GF-D8 (cell line): ENCODE data around the gene TRAF3.
"Not testable (repeated sequence)": the region's sequence is repeated elsewhere in the genome, so short reads cannot be mapped to it uniquely, and the experiment has no call there.

Experiments used
- DNase-seq: peaks from one replicate; lab custom pipeline; 2025; lab: John Stamatoyannopoulos, UW

TRAF3 gene

DNA sequence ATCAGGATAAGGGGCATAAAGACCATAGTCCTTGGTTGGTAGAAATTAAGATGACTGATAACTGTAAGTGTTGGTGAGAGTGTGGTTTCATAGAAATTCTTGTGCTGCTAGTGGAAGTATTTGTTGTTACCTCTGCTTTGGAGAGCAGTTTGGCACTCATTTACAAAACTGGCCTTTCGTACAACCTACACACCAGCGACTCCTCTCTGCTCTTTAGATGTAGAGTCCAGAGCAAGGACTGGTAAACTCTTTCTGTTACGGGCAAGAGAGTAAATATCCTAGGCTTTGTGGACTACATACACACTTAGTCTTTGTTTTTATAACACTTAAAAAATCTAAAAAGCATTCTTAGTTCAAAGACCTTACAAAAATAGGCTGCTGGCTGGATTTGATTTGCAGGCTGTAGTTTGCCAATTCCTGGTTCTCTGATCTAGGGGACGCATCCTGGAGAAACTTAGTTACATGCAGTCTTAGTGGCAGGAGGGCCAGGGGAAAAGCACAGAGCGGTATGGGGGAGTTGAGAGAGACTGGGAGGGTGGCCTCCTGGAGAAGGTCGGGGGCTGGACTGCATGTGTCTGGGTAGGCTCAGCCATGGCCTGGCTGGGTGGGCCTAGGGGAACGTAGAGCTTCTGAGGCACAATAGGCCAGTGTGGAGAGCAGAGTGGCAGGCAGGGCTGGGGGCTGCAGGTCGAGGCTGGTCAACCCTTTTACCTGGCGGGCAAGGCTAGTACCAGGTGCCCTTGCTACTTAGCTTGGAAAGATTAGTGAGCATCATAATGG is 89.9 kb downstream of the TRAF3 start:
- no peak for DNase-seq

DNA sequence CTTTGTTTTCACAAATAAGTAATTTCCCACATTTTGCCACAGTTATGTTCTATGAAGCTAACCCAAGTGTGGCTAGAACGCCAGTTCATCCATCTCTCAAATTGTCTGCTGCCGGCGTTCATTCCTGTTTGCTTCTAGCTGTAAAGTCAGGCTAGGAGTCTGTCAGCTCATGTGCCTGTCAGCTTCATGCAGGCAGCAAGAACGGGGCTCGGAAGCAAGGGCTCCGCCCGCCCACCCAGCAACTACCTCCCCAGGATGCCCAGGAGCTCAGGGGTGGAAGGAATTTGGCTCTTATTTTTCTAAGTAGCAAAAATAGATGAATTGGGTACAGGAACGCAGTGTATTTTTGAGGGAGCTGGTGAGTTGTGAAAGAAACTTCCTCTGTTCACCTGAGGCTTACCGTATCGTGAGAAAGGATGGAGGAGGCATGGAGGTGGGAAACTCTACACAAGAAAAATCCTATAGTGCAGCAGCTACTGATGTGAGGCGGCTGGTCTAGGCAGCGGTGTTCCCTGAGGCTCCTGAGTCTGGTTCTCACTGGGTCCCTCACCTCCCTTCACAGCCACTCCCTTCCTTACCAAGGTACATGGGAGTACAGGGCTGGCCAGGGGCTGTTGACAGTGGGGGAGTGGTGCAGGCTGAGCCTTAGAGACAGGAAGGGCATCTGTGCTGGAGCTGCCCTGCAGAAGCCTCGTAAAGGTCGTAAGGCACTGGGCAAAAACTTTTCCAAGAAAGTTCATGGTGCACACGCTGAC is 90.8 kb downstream of the TRAF3 start:
- no peak for DNase-seq

DNA sequence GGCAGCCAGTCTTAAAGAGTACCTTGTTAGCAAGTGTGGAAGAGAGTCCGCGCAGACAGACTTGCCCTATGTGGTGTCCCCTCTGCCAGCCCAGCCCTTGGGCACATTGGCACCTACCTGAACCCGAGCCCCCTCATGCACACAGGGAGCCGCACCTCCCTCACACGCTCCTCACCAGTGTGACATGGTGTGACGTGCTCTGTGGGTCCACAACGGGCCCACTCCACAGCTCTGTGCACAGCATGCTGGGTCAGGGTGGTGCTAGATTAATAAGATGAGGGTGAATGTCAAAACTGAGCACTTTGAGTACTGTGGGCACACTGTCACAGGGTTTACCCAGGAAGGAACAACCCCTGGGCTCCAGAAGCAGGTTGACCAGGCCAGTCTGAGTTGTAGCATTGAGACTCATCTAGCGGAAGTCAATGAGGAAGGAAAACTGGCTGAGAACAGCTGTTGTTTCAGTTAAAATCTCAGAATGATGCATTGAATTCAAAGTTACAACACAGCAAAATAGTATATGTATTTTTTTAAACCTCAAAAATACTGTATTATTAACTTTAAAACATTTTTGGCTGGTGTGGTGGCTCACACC is 91.8 kb downstream of the TRAF3 start:
- DNase-seq: no peak

DNA sequence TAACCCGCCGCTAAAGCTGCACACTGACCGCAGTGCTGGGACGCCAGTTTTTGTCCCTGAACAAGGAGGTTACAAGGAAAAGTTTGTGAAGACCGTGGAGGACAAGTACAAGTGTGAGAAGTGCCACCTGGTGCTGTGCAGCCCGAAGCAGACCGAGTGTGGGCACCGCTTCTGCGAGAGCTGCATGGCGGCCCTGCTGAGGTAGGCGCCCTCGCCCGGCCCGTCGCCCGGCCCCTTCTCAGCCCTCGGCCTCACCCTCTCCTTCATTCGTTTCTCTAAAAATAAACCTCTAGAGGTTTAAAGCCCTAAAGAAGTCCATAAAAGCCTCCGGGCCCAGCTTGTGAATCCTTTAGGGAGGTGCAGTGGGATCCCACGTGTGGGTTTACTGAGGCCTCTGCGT is 93.0 kb downstream of the TRAF3 start:
- DNase-seq: no peak

DNA sequence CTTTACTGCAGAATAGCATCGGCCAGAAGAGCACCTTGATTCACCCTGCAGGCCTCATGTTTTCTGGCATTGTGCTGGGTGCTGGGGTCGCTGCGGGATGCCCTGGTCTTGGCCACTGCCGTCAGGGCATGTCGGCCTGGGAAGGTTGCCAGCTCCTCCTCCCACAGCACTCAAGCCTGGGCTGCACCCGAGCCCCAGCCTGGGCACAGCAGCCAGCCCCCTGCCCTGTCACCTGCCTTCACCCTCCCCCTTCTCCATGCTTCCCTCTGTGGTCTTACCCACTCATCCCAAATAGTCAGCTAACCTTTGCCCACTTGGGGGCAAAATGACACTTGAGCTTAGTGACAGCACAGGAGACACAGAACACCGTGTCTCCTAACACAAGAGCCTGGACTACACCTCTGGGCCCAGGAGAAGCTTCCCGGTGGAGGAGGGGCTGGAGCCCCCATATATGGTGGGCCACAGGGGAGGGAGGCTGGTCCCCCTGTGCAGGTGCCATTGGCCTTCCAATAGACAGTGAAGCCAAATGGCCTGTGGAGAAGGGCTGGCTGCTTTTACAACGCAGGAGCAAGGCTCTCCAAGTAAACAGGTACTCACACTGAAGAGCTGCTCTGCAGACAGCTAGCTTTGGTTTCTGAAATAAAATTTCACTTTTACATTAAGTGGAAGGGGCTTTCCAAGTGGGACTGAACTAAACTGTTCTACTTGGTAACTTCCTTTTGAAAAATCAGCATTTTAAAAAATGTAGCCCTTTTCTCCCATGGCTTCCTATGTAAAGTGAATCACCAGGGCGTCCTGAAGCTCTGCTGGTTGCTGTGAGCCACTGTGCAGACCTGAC is 94.0 kb downstream of the TRAF3 start:
- DNase-seq: no peak

DNA sequence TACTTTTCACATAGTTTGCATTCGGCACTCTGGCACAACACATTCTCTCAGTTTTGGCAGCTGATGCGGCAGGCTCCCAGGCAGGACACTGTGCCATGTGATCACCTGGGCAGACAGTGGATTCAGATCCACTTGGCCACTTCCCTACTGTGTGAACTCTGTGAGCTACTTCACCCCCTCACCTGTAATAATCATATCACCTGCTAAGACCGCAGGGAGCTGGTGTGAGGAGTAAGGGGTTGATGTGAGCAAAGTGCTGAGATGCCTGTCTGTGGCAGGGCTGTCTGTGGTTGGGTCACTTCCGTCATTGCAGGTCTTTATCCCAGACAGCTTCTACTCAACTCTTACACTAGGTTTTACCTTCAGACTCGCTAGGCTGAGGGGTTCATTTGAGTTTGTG is 94.8 kb downstream of the TRAF3 start:
- DNase-seq: no peak

DNA sequence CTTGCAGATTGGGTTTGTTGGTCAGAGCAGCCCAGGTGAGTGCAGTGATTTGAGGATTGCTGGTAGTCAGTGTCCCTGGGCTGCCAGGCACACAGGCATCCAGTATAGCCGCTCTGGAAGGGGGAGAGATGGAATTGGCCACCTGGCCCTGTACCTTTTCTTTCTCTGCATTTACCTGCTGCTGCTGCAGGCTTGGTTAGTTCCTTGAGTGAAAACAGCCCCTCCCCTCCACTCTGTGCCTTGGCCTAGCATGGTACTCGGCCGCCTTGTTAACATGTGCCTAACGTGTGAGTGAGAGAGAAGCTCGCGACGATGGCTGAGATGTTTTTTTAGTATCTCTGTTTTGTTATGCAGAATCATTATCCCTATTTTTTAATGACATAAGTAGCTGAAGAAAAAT is 95.9 kb downstream of the TRAF3 start:
- no peak for DNase-seq

DNA sequence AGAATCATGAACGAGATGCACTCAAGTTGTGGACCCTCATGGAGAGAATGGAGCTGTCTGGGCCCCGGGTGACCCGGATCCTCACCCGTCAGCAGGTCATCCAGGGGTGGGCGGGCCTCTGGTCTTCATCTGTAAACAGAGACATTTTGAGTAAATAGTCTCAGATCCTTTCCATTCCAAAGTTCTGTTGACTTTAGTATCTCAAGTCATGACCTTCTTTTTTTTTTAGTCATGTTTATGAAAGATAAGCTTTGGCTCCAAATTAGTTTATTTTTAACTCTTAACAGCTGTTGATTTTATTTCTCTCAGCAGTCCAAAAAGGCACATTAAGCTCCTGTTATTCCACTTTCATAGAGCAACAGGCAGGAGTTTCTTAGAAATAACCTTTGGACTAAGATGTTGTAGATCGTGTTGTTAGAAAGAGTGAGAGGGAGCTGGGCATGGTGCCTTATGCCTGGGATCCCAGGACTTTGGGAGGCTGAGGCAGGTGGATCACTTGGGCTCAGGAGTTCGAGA is 96.4 kb downstream of the TRAF3 start:
- DNase-seq: no peak

DNA sequence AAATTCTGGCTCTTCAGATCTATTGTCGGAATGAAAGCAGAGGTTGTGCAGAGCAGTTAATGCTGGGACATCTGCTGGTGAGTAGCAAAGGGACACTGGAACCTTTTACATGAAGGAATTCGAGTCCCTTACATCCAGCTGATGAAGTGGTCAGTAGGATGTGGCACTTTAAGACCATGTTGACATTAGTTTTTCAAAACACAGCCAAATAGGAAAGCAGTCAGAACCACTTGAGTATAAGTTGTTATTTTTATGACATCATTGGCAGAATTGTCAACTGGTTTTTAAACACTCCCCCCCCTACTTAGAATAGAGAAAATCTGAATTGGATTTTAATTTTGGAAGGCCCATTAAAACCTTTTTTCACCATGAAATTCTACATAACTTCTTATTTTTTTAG is 98.4 kb downstream of the TRAF3 start:
- no peak for DNase-seq

DNA sequence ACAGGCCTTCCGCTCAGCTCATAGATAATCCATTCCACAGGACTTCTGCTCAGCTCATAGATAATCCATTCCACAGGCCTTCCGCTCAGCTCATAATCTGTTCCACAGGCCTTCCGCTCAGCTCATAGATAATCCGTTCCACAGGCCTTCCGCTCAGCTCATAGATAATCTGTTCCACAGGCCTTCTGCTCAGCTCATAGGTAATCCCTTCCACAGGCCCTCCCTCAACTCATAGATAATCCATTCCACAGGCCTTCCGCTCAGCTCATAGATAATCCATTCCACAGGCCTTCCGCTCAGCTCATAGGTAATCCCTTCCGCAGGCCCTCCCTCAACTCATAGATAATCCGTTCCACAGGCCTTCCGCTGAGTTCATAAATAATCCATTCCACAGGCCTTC is 100.3 kb downstream of the TRAF3 start:
- not testable (repeated sequence) for DNase-seq

DNA sequence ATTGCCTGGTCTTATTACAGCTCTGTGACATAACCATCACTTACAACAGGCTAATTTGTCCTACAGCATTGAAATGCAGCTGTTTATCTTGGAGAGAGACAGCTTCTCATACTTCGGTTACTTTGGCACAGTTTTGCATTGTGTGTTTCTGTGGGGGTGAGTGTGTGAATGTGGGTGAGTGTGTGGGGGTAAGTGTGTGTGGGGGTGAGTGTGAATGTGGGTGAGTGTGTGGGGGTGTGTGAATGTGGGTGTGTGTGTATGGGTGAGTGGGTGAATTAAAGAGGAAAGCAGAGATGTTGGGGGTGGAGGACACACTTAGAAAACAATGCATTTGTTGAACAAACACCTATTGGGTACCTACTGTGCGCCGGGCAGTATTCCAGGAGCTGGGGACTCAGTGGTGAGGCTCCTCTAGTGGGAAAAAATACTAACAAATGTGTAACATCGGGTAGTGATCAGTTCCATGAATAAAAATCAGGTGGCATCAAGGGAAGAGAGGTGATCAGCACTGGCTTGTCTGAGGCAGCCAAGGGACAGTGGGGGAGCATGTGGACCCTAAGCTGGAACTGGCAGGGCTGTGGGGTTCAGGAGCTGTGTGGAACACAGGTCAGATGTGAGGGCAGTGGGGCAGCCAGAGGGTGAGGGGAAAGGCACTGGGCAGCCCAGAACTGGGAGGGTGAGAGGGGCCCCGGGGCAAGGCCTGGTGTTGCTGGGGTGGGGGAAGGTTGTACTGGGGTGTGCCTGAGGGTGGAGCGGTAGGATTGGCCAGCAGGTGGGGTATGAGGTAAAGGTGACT is 101.1 kb downstream of the TRAF3 start:
- DNase-seq: no peak

DNA sequence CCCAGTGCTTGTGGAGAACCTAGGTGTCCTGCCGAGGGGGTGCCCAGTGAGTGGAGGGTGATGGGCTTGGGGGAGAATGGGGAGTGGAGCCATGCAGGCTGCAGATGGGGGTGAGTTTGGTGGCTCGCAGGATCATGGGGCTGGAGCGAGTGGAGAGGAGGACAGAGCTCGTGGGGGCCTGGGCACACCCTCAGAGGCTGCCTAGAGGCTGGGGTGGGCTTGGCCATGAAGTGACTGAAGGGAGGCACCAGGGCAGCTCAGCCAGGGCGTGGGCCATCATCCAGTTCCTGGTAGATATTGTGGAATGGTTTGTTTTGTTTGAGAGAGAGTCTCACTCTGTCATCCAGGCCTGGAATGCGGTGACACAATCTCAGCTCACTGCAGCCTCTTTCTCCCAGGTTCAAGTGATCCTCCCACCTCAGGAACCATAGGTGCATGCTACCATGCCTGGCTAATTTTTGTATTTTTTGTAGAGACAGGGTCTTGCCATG is 101.8 kb downstream of the TRAF3 start:
- no peak for DNase-seq

DNA sequence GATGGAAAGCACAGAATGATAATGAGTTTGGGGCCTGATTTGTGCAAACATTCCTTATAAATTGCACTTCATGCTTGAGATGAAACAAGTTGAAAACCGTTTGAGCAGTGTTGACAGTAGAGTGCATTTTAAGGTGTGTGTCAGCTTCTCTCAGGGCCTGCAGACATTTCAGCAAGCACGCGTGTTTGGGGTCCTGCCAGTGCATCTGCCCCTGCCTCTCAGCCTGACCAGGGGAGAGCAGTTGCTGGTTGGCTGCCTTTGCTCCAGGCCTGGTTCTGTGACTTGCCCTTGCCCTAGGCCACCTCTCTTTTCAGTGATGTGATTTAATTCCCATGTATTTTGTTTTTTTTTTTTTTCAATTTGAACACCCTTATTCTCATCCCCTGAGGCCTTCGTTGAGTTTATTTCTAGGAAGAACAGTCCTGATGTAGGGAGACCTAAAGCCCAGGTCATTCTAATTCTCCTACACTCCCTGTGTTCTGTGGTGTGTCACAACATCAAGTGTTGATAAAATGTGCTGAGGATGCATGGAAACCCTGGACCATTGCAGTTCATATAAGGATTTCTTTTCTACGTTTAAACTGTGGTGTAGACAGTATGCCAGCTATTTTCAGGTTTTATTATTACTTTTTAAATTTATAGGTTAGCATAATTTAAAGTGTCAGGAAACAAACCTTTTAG is 105.1 kb downstream of the TRAF3 start:
- no peak for DNase-seq

DNA sequence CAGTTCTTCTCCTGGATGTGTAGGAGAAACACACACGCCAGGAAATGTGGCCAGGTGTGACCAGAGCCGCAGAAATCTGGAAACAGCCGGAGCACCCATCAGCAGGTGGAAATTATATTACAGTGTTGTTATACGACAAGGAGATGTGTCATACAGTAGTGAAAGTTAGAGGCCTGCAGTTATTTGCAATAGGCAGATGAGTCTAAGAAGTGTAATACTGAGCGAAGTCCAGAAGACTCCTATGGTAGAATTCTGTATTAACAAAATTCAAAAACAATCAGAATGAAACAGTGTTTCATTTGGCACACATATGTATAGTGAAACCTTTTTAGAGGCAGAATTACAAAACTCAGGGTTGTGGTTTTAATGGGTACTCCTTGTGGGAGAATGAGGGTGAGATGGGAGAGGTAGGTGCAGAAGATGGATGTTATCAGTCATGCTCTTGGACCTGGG is 105.9 kb downstream of the TRAF3 start:
- DNase-seq: no peak

DNA sequence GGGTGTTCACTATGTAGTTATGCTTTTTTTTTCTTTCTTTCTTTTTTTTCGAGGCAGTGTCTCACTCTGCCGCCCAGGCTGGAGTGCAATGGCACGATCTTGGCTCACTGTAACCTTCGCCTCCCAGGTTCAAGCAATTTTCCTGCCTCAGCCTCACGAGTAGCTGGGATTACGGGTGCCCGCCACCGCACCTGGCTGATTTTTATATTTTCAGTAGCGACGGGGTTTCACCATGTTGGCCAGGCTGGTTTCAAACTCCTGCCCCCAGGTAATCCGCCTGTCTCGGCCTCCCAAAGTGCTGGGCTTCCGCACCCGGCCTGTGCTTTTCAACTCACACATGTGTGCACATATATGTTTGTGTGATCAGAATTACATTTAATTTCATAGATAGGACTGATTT is 106.3 kb downstream of the TRAF3 start:
- DNase-seq: no peak

DNA sequence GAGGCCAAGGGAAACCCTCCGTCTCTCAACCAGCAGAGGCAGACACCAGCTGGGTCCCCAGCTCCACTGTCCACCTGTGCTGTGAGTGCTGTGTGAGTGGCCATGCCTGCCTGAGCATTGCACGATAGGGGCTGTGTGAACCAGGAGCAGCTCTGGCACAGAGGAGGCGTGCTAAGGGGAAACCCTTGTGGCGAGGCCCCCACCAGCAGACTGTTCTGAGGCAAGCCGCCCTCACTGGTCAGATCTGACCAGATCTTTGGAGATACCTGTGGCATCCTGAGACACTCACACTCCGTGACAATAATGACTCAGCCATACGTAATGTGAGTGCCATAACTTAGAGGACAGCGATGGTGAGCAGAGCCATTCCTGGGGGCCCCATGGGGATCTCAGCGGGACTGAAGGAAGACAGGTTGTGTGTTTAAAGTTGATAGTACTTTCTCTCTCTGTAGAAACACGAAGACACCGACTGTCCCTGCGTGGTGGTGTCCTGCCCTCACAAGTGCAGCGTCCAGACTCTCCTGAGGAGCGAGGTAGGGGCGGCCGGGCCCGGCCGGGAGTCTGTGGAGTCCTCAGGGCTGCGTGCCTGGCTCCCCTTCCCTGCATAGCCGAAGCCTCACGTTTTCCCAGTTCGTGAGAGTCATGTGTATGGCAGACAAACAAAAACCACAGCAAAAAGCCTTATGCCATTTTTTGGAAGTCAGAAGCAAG is 108.6 kb downstream of the TRAF3 start:
- DNase-seq: no peak

DNA sequence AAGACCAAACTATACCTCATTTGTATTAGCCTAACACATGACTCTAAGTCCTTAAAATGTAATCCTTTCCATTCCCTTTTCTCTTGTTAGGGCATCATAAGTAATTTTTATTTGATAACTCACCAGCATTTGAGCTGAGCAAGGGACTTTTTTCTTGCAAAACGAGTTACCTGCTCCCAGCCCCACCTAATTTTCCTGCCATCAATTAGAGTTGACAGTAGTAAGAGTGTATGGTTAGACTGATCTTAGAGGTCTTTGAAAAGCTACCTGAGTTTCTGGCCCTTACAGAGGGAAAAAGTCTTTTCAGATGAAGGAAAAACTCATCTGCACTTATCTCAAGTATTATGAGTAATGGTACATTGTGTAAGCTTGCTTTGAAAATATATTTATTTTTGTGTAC is 111.5 kb downstream of the TRAF3 start:
- DNase-seq: no peak

DNA sequence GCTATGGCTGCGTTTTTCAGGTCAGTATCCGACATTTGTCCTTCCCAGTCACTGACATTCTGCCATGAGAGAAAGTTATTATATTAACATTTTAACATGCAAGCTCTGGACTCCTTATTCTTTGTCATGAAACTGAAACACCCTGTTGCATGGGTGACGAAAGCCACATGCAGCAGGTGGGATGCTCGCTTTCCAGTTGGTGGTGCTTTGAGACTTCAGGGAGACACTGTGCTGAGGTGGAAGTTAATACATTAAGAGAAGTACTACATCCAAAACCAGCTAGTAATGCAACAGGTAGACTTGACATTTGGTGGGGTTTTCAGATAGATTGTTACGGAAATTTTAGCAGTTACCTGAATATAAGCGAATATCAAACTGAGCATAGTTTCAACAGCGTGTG is 112.4 kb downstream of the TRAF3 start:
- no peak for DNase-seq

DNA sequence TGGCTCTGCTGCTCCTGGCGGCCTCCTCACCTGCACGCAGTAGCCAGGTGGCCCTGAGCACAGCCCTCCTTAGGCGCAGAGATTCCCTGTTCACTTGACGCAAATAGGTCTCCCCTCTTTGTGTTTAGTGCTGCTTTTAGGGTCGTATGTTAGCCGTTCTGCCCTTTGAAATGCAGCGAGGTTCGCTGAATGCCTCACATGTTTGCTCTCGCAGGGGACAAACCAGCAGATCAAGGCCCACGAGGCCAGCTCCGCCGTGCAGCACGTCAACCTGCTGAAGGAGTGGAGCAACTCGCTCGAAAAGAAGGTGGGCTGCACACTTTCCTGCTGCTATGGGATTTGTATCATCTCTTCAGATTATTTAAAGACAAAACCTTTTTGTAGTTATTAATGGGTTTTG is 113.9 kb downstream of the TRAF3 start:
- no peak for DNase-seq

DNA sequence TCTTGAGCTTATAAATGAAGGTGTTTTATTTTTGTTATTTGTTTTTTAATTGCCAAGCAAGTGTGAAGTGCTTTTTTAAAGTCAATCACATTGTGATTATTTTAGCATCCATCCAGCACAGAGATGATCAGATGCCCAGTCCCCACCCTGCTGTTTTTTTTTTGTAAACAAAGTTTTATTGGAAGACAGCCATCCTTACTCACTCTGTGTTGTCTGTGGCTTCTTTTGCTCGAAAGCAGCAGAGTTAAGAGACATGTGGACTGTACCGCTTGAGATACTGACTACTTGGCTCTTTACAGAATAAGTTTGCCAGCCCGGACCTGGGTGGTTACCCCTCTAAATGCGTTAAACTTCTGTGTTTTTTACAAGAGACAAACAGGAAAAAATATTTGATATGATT is 114.3 kb downstream of the TRAF3 start:
- DNase-seq: no peak
